ENCODE measurements around the gene TPCN2. TPM values are rescaled to one million over a fixed set of nuclear protein-coding genes. Genes with fewer than 3 reads are reported as not detected.

TPCN2 gene
- total RNA-seq, 1 donor from 2014 or later: 14.2 TPM

- Mint-ChIP-seq H3K27me3 (ENCODE audit: low read depth) (no peaks in the 10 kb centered on the region), H3K36me3 (ENCODE audit: low read depth) (peaks cover 2% of the 10 kb centered on the region), H3K9me3 (no peaks in the 10 kb centered on the region), H3K27ac (ENCODE audit: unreplicated experiment) (peak overlapping the region; percentile 35), H3K4me3 (no peak overlapping the region), H3K4me1 (peaks cover 5% of the 10 kb centered on the region)
- TF ChIP-seq CTCF (conservative IDR thresholded peaks at IDR 0.05): no peak
- DNase-seq (ENCODE audit: low read depth, low spot score): no peak
Observed at GRCh38 chr11:69087133-69087524, 38.4 kb downstream of the TPCN2 start.

- Mint-ChIP-seq H3K9me3 (no peaks in the 10 kb centered on the region), H3K4me3 (no peak overlapping the region), H3K36me3 (ENCODE audit: low read depth) (peaks cover under 1% of the 10 kb centered on the region), H3K4me1 (peaks cover 5% of the 10 kb centered on the region), H3K27me3 (ENCODE audit: low read depth) (no peaks in the 10 kb centered on the region), H3K27ac (ENCODE audit: unreplicated experiment) (no peak overlapping the region)
- DNase-seq (ENCODE audit: low read depth, low spot score): no peak
- no peak for TF ChIP-seq CTCF (conservative IDR thresholded peaks at IDR 0.05)
Observed at GRCh38 chr11:69087811-69088210, 39.1 kb downstream of the TPCN2 start.

GRCh38 chr11:69088676-69089146, 40.0 kb downstream of the TPCN2 start:
- peak; percentile 78 for DNase-seq (ENCODE audit: low read depth, low spot score)
- peaks cover 8% of the 10 kb centered on the region for H3K4me1 Mint-ChIP-seq
- H3K27ac Mint-ChIP-seq (ENCODE audit: unreplicated experiment): no peak overlapping the region
- peaks cover 4% of the 10 kb centered on the region for H3K36me3 Mint-ChIP-seq (ENCODE audit: low read depth)
- no peak overlapping the region for H3K4me3 Mint-ChIP-seq
- peak; percentile 82 for TF ChIP-seq CTCF (conservative IDR thresholded peaks at IDR 0.05)
- no peaks in the 10 kb centered on the region for H3K27me3 Mint-ChIP-seq (ENCODE audit: low read depth)
- H3K9me3 Mint-ChIP-seq: no peaks in the 10 kb centered on the region

- no peak overlapping the region for H3K4me3 Mint-ChIP-seq
- H3K4me1 Mint-ChIP-seq: peaks cover 10% of the 10 kb centered on the region
- no peak for DNase-seq (ENCODE audit: low read depth, low spot score)
- TF ChIP-seq CTCF (conservative IDR thresholded peaks at IDR 0.05): no peak
- no peaks in the 10 kb centered on the region for H3K27me3 Mint-ChIP-seq (ENCODE audit: low read depth)
- H3K27ac Mint-ChIP-seq (ENCODE audit: unreplicated experiment): no peak overlapping the region
- H3K9me3 Mint-ChIP-seq: no peaks in the 10 kb centered on the region
- peaks cover 4% of the 10 kb centered on the region for H3K36me3 Mint-ChIP-seq (ENCODE audit: low read depth)
Observed at GRCh38 chr11:69089258-69089657, 40.5 kb downstream of the TPCN2 start.

GRCh38 chr11:69091638-69092165, 43.0 kb downstream of the TPCN2 start:
- peaks cover 10% of the 10 kb centered on the region for H3K4me1 Mint-ChIP-seq
- no peaks in the 10 kb centered on the region for H3K9me3 Mint-ChIP-seq
- H3K27ac Mint-ChIP-seq (ENCODE audit: unreplicated experiment): no peak overlapping the region
- no peaks in the 10 kb centered on the region for H3K27me3 Mint-ChIP-seq (ENCODE audit: low read depth)
- no peak for DNase-seq (ENCODE audit: low read depth, low spot score)
- no peak overlapping the region for H3K4me3 Mint-ChIP-seq
- H3K36me3 Mint-ChIP-seq (ENCODE audit: low read depth): peaks cover 4% of the 10 kb centered on the region
- no peak for TF ChIP-seq CTCF (conservative IDR thresholded peaks at IDR 0.05)

Measured in neural crest cell (in vitro differentiated cells).